ENCODE measurements around the gene TSC1. TPM values are rescaled to one million over a fixed set of nuclear protein-coding genes. Genes with fewer than 3 reads are reported as not detected.

TSC1 gene
- total RNA-seq, 1 experiment from 2014 or later, result 53.5 TPM

DNA sequence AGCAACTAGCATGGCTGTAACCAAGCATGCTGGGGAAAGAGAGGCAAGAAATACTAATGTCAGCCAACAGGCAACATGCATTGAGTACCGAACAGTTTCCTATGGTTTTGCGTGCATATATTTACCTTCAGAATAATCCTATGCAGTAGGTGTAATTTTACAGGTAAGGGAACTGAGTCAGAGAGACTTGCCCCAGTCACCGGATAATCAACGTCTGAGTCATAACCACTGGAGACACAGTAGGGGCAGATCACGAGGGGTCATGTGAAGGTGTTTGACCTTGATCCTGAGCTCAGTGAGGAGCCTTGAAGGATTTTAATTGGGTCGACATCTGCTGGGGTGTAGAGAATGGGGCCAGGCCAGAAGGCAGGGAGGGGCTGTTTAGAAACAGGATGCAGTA, 13.4 kb upstream of the TSC1 start:
- ChIA-PET CTCF (no interaction called here), POLR2A (no interaction called here)
- no peak overlapping the region for H3K4me3 Mint-ChIP-seq (ENCODE audit: unreplicated experiment)

DNA sequence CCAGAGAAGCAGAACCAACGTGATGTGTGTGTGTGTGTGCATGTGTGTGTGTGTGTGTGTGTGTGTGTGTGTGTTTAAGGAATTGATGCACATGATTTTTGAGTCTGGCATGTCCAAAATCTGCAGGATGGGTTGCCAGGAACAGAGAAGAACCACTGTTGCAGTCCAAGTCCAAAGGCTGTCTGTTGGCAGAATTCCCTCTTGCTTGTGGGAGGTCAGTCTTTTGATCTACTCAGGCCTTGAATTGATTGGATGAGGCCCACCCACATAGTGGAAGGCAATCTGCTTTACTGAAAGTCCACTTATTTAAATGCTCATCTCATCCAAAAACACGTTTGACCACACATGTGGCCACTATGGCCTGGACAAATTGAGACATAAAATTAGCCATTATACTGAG, 11.4 kb upstream of the TSC1 start:
- Mint-ChIP-seq H3K4me3 (ENCODE audit: unreplicated experiment) (no peak overlapping the region), H3K9me3 (ENCODE audit: unreplicated experiment) (peaks cover 13% of the 10 kb centered on the region), H3K36me3 (ENCODE audit: insufficient read depth, unreplicated experiment) (no peaks in the 10 kb centered on the region), H3K27ac (ENCODE audit: unreplicated experiment) (no peak overlapping the region), H3K27me3 (ENCODE audit: insufficient read depth, unreplicated experiment) (peaks cover 4% of the 10 kb centered on the region), H3K4me1 (ENCODE audit: low read depth, unreplicated experiment) (no peaks in the 10 kb centered on the region)
- BruUV-seq (replicated peaks), result no TSS peak
- Histone ChIP-seq H3K4me3 (ENCODE audit: low read depth, low read length) (no peak overlapping the region), H3K9me3 (peaks cover 19% of the 10 kb centered on the region; the same call in 1 of the 2 replicates), H3K36me3 (ENCODE audit: control insufficient read depth, insufficient read depth, low read length) (no peaks in the 10 kb centered on the region), H3K4me1 (no peaks in the 10 kb centered on the region), H3K27me3 (replicated peaks; ENCODE audit: control insufficient read depth, insufficient read depth, low read length) (no peaks in the 10 kb centered on the region)
- TF ChIP-seq, protein P1, sequence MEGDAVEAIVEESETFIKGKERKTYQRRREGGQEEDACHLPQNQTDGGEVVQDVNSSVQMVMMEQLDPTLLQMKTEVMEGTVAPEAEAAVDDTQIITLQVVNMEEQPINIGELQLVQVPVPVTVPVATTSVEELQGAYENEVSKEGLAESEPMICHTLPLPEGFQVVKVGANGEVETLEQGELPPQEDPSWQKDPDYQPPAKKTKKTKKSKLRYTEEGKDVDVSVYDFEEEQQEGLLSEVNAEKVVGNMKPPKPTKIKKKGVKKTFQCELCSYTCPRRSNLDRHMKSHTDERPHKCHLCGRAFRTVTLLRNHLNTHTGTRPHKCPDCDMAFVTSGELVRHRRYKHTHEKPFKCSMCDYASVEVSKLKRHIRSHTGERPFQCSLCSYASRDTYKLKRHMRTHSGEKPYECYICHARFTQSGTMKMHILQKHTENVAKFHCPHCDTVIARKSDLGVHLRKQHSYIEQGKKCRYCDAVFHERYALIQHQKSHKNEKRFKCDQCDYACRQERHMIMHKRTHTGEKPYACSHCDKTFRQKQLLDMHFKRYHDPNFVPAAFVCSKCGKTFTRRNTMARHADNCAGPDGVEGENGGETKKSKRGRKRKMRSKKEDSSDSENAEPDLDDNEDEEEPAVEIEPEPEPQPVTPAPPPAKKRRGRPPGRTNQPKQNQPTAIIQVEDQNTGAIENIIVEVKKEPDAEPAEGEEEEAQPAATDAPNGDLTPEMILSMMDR (IDR thresholded peaks at IDR 0.05; ENCODE audit: insufficient read depth in 1 of 2, low read depth in 1 of 2, low read length in 1 of 2, severe bottlenecking in 1 of 2, unreplicated experiment in 1 of 2), result no peak
- DNase-seq, result no peak
- ChIA-PET CTCF (no interaction called here), POLR2A (no interaction called here)
- intact Hi-C loops (cut with micrococcal nuclease; ENCODE audit: unreplicated experiment), result no loop called here

More for the DNA sequence above, 13.4 kb upstream of the TSC1 start:
- Histone ChIP-seq H3K27me3 (replicated peaks; ENCODE audit: control insufficient read depth, insufficient read depth, low read length) (no peaks in the 10 kb centered on the region), H3K36me3 (ENCODE audit: control insufficient read depth, insufficient read depth, low read length) (no peaks in the 10 kb centered on the region), H3K4me1 (no peaks in the 10 kb centered on the region), H3K4me3 (ENCODE audit: low read depth, low read length) (no peak overlapping the region), H3K9me3 (peaks cover 19% of the 10 kb centered on the region; the same call in 1 of the 2 replicates)
- Mint-ChIP-seq H3K27ac (ENCODE audit: unreplicated experiment) (no peak overlapping the region), H3K4me1 (ENCODE audit: low read depth, unreplicated experiment) (no peaks in the 10 kb centered on the region), H3K36me3 (ENCODE audit: insufficient read depth, unreplicated experiment) (no peaks in the 10 kb centered on the region), H3K27me3 (ENCODE audit: insufficient read depth, unreplicated experiment) (peaks cover 7% of the 10 kb centered on the region), H3K9me3 (ENCODE audit: unreplicated experiment) (peaks cover 13% of the 10 kb centered on the region)
- no peak for DNase-seq
- TF ChIP-seq, protein P1 (IDR thresholded peaks at IDR 0.05; ENCODE audit: insufficient read depth in 1 of 2, low read depth in 1 of 2, low read length in 1 of 2, severe bottlenecking in 1 of 2, unreplicated experiment in 1 of 2), result no peak
- intact Hi-C loops (cut with micrococcal nuclease; ENCODE audit: unreplicated experiment), result no loop called here
- BruUV-seq (replicated peaks), result no TSS peak

DNA sequence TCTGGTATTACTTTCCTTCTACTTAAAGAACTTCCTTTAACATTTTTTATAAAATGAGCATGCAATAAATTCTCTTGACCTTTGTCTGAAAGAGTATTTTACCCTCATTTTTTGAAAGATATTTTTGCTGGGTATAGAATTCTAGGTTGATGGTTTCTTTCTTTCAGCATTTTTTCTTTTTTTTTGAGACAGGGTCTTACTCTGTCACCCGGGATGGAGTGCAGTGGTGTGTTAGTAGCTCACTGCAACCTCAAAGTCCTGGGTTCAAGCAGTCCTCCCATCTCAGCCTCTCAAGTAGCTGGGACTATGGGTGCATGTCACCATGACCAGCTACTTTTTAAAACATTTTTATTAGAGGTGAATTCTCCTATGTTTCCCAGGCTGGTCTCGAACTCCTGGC, 10.7 kb upstream of the TSC1 start:
- BruUV-seq (replicated peaks), result no TSS peak
- ChIA-PET CTCF (no interaction called here), POLR2A (no interaction called here)
- Mint-ChIP-seq H3K9me3 (ENCODE audit: unreplicated experiment) (peaks cover 13% of the 10 kb centered on the region), H3K27ac (ENCODE audit: unreplicated experiment) (no peak overlapping the region), H3K27me3 (ENCODE audit: insufficient read depth, unreplicated experiment) (peaks cover 4% of the 10 kb centered on the region), H3K36me3 (ENCODE audit: insufficient read depth, unreplicated experiment) (no peaks in the 10 kb centered on the region), H3K4me3 (ENCODE audit: unreplicated experiment) (no peak overlapping the region), H3K4me1 (ENCODE audit: low read depth, unreplicated experiment) (no peaks in the 10 kb centered on the region)
- H3K9me3 ChIP-seq, result peaks cover 19% of the 10 kb centered on the region; the same call in 1 of the 2 replicates
- no peaks in the 10 kb centered on the region for H3K4me1 ChIP-seq
- no peaks in the 10 kb centered on the region for H3K27me3 ChIP-seq (replicated peaks; ENCODE audit: control insufficient read depth, insufficient read depth, low read length)
- no peak overlapping the region for H3K4me3 ChIP-seq (ENCODE audit: low read depth, low read length)
- intact Hi-C loops (cut with micrococcal nuclease; ENCODE audit: unreplicated experiment), result no loop called here
- DNase-seq, result no peak
- H3K36me3 ChIP-seq (ENCODE audit: control insufficient read depth, insufficient read depth, low read length), result no peaks in the 10 kb centered on the region
- TF ChIP-seq, protein P1 (IDR thresholded peaks at IDR 0.05; ENCODE audit: insufficient read depth in 1 of 2, low read depth in 1 of 2, low read length in 1 of 2, severe bottlenecking in 1 of 2, unreplicated experiment in 1 of 2), result no peak

Measured in Caco-2 (cell line).